ENCODE measurements around the gene EFCAB8. TPM values are rescaled to one million over a fixed set of nuclear protein-coding genes. Genes with fewer than 3 reads are reported as not detected.

Gene EFCAB8
- polyA plus RNA-seq, 1 experiment: not detected

DNA sequence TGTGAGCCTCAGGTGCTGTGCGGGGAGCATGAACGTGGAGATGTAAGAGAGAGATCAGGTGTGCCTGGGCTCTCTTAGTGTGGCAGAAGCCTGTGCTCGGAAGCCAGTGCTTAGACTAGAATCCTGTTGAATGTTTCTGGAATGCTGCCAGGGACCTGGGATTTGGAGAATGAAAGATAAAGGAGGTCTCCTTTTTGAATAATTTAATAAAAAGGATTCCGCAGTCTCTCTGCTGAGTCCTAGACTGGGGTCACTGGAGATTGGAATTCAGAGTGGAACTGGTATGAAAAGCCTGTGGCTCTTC lies 18.8 kb upstream of the EFCAB8 start:
- DNase-seq (ENCODE audit: low read depth, low spot score): no peak
- TF ChIP-seq, protein P1, sequence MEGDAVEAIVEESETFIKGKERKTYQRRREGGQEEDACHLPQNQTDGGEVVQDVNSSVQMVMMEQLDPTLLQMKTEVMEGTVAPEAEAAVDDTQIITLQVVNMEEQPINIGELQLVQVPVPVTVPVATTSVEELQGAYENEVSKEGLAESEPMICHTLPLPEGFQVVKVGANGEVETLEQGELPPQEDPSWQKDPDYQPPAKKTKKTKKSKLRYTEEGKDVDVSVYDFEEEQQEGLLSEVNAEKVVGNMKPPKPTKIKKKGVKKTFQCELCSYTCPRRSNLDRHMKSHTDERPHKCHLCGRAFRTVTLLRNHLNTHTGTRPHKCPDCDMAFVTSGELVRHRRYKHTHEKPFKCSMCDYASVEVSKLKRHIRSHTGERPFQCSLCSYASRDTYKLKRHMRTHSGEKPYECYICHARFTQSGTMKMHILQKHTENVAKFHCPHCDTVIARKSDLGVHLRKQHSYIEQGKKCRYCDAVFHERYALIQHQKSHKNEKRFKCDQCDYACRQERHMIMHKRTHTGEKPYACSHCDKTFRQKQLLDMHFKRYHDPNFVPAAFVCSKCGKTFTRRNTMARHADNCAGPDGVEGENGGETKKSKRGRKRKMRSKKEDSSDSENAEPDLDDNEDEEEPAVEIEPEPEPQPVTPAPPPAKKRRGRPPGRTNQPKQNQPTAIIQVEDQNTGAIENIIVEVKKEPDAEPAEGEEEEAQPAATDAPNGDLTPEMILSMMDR (IDR thresholded peaks at IDR 0.05; ENCODE audit: low read depth, low read length): no peak
- H3K27ac ChIP-seq (ENCODE audit: low read depth, low read length): no peak overlapping the region
- H3K27me3 ChIP-seq (ENCODE audit: control insufficient read depth, insufficient read depth, low read length): no peaks in the 10 kb centered on the region
- ChIA-PET POLR2A (no interaction called here), CTCF (no interaction called here)
- H3K9me3 ChIP-seq (ENCODE audit: control insufficient read depth, insufficient read depth, low read length): no peaks in the 10 kb centered on the region
- no peak overlapping the region for H3K4me3 ChIP-seq (ENCODE audit: low read depth, low read length)

GRCh38 chr20:32841174-32841573 lies 17.5 kb upstream of the EFCAB8 start:
- H3K9me3 ChIP-seq (ENCODE audit: control insufficient read depth, insufficient read depth, low read length): no peaks in the 10 kb centered on the region
- H3K27ac ChIP-seq (ENCODE audit: low read depth, low read length): no peak overlapping the region
- no peak for DNase-seq (ENCODE audit: low read depth, low spot score)
- H3K27me3 ChIP-seq (ENCODE audit: control insufficient read depth, insufficient read depth, low read length): no peaks in the 10 kb centered on the region
- ChIA-PET POLR2A (no interaction called here), CTCF (no interaction called here)
- TF ChIP-seq, protein P1 (IDR thresholded peaks at IDR 0.05; ENCODE audit: low read depth, low read length): no peak
- H3K4me3 ChIP-seq (ENCODE audit: low read depth, low read length): no peak overlapping the region

DNA sequence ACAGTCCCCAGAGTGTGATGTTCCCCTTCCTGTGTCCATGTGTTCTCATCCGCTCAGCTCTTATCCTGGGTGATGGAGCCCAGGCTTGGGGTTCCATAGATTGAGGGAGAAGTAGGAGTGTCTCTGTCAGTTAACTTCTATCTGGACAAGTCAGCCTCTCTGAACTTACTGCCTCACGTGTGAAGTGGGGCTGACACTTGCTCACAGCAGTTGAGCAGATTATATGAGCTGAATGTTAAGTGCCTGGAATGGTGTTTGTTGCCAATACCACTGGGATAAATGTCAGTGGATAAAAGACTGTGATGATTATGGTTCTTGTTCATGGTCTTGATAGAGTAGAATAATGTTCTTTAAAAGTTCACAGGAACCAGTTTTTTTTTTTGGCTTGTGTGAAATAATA lies 17.1 kb upstream of the EFCAB8 start:
- ChIA-PET POLR2A (no interaction called here), CTCF (interaction anchor here (1.0 kb wide), 1 partner anchor 51 kb away, joined by 3 read pairs; no protein-coding TSS in a partner anchor)
- DNase-seq (ENCODE audit: low read depth, low spot score): no peak
- Histone ChIP-seq H3K4me3 (ENCODE audit: low read depth, low read length) (no peak overlapping the region), H3K27me3 (ENCODE audit: control insufficient read depth, insufficient read depth, low read length) (no peaks in the 10 kb centered on the region), H3K27ac (ENCODE audit: low read depth, low read length) (no peak overlapping the region), H3K9me3 (ENCODE audit: control insufficient read depth, insufficient read depth, low read length) (no peaks in the 10 kb centered on the region)
- TF ChIP-seq, protein P1 (IDR thresholded peaks at IDR 0.05; ENCODE audit: low read depth, low read length): no peak

- Histone ChIP-seq H3K4me3 (ENCODE audit: low read depth, low read length) (no peak overlapping the region), H3K27ac (ENCODE audit: low read depth, low read length) (no peak overlapping the region), H3K9me3 (ENCODE audit: control insufficient read depth, insufficient read depth, low read length) (no peaks in the 10 kb centered on the region), H3K27me3 (ENCODE audit: control insufficient read depth, insufficient read depth, low read length) (no peaks in the 10 kb centered on the region)
- CTCF ChIA-PET: interaction anchor here (0.9 to 1.0 kb wide), 2 partner anchors 52 to 53 kb away, joined by 3 to 4 read pairs; no protein-coding TSS in a partner anchor
- DNase-seq (ENCODE audit: low read depth, low spot score): no peak
- POLR2A ChIA-PET: no interaction called here
- TF ChIP-seq, protein P1 (IDR thresholded peaks at IDR 0.05; ENCODE audit: low read depth, low read length): no peak
Observed at GRCh38 chr20:32842688-32843524, 15.8 kb upstream of the EFCAB8 start.

- ChIA-PET POLR2A (no interaction called here), CTCF (no interaction called here)
- DNase-seq (ENCODE audit: low read depth, low spot score): no peak
Observed at GRCh38 chr20:32845786-32846185, 12.9 kb upstream of the EFCAB8 start.

More at GRCh38 chr20:32845786-32846185, 12.9 kb upstream of the EFCAB8 start:
- H3K27me3 ChIP-seq (ENCODE audit: control insufficient read depth, insufficient read depth, low read length): no peaks in the 10 kb centered on the region
- H3K4me3 ChIP-seq (ENCODE audit: low read depth, low read length): no peak overlapping the region
- H3K27ac ChIP-seq (ENCODE audit: low read depth, low read length): no peak overlapping the region
- H3K9me3 ChIP-seq (ENCODE audit: control insufficient read depth, insufficient read depth, low read length): no peaks in the 10 kb centered on the region
- TF ChIP-seq, protein P1 (IDR thresholded peaks at IDR 0.05; ENCODE audit: low read depth, low read length): no peak

All from AG04450 (cell line).